ENCODE results near the gene CAB39L. TPM values are rescaled to one million over a fixed set of nuclear protein-coding genes. Genes with fewer than 3 reads are reported as not detected.

Gene CAB39L
- total and polyA plus RNA-seq, 2 of the 13 experiments (the other 11 are each of a cell fraction or from before 2014, with no cell fraction given) = 3.1 to 6.1 TPM

DNA sequence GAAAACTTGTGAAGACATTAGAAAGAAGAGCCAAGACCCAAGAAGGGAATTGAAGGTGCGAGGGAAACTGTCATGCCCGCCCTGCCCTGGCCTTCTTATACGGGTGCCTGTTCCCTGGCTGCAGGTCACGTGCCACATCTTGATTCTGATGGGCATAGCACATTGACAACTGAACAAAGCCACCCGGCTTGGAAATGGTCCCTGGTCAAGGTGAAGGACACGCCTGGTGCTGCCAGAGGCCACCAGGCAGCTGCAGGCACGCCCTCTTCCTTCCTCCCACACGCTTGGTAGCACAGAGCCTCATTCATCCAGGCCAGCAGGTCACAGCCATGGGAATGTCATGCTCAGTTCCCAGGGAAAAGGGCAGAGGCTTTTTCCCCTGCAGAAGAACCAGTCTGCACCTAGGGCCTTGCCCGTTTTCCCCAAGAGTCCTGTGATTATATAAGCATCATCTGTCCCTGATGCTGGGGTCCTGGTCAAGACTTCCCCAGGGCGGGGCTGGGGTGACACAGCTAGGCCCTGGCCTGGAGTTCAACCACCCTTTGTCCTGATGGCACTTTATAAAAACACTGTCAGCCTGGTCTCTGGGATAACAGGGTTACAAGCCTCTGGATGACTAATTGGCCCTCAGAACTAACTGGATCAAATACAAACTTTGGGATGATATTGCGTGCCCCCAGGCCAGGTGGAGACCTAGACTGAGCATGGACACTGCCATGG lies 140.2 kb downstream of the CAB39L start (continued):
- TF ChIP-seq, protein P1, sequence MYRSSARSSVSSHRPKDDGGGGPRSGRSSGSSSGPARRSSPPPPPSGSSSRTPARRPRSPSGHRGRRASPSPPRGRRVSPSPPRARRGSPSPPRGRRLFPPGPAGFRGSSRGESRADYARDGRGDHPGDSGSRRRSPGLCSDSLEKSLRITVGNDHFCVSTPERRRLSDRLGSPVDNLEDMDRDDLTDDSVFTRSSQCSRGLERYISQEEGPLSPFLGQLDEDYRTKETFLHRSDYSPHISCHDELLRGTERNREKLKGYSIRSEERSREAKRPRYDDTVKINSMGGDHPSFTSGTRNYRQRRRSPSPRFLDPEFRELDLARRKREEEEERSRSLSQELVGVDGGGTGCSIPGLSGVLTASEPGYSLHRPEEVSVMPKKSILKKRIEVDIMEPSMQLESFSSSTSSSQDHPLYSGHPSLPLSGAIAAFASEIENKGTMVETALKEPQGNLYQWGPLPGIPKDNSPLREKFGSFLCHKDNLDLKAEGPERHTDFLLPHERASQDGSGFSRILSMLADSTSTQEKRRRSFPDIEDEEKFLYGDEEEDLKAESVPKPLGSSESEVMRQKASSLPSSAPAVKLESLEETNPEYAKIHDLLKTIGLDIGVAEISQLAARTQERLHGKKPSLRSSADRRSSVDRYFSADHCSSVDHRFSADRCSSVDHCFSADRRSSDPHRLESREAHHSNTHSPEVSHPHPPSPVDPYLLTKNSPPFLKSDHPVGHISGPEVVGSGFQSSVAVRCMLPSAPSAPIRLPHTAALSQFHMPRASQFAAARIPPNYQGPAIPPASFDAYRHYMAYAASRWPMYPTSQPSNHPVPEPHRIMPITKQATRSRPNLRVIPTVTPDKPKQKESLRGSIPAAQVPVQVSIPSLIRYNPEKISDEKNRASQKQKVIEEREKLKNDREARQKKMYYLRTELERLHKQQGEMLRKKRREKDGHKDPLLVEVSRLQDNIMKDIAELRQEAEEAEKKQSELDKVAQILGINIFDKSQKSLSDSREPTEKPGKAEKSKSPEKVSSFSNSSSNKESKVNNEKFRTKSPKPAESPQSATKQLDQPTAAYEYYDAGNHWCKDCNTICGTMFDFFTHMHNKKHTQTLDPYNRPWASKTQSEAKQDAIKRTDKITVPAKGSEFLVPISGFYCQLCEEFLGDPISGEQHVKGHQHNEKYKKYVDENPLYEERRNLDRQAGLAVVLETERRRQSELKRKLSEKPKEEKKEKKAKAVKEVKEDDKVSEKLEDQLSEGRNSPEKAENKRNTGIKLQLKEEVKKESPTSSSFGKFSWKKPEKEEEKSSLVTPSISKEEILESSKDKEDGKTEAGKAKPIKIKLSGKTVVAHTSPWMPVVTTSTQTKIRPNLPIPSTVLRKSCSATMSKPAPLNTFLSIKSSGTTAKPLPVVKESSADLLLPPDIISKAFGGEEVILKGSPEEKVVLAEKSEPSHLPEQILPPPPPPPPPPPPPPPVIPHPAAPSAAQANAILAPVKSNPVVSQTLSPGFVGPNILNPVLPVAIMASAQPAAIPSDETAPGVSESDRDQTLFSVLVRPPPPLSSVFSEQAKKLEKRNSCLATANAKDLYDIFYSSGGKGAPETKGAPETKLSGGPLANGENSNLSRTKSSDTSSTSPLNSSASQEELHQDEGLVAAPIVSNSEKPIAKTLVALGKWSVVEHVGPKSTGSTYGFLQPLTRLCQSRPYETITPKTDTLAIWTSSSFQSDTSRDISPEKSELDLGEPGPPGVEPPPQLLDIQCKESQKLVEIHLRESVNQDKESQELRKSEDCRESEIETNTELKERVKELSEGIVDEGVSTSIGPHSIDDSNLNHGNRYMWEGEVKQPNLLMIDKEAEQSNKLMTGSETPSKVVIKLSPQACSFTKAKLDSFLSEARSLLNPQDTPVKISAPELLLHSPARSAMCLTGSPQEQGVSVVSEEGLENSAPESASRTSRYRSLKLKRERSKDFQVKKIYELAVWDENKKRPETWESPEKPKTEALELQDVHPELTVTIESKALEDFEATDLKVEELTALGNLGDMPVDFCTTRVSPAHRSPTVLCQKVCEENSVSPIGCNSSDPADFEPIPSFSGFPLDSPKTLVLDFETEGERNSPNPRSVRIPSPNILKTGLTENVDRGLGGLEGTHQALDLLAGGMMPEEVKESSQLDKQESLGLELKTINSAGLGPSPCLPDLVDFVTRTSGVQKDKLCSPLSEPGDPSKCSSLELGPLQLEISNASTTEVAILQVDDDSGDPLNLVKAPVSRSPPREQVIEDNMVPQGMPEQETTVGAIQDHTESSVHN (CRISPR knock-in tag; IDR thresholded peaks at IDR 0.05) = no peak
- TF ChIP-seq CHCHD3 (CRISPR knock-in tag; IDR thresholded peaks at IDR 0.05) (no peak), MAFF (IDR thresholded peaks at IDR 0.05; ENCODE audit: low read depth, low read length) (no peak), NFE2L1 (CRISPR knock-in tag; IDR thresholded peaks at IDR 0.05; ENCODE audit: borderline replicate concordance) (no peak), SPEN (CRISPR knock-in tag; IDR thresholded peaks at IDR 0.05; ENCODE audit: low read depth) (peak; percentile 53; the same call in 1 of the 2 replicates), STAT5B (CRISPR knock-in tag; IDR thresholded peaks at IDR 0.05) (no peak), NCOR1 (IDR thresholded peaks at IDR 0.05; ENCODE audit: borderline replicate concordance, low read length) (peak; percentile 54; the same call in 1 of the 2 replicates), RFX3 (CRISPR knock-in tag; IDR thresholded peaks at IDR 0.05) (no peak), NFIB (CRISPR knock-in tag; IDR thresholded peaks at IDR 0.05; ENCODE audit: borderline replicate concordance) (no peak), GTF2F1 (IDR thresholded peaks at IDR 0.05; ENCODE audit: low read length) (no peak), CEBPB (IDR thresholded peaks at IDR 0.05; ENCODE audit: borderline replicate concordance, low read depth, low read length) (no peak), ZNF160 (CRISPR knock-in tag; IDR thresholded peaks at IDR 0.05) (no peak), ZNF446 (CRISPR knock-in tag; IDR thresholded peaks at IDR 0.05) (no peak), SNAI1 (CRISPR knock-in tag; IDR thresholded peaks at IDR 0.05; ENCODE audit: borderline replicate concordance) (no peak), ZMAT3 (CRISPR knock-in tag; conservative IDR thresholded peaks at IDR 0.05) (no peak), EEA1 (CRISPR knock-in tag; IDR thresholded peaks at IDR 0.05; ENCODE audit: borderline replicate concordance) (no peak), RBAK (CRISPR knock-in tag; IDR thresholded peaks at IDR 0.05) (no peak), SIN3B (IDR thresholded peaks at IDR 0.05; ENCODE audit: low read length) (no peak), PRPF4 (IDR thresholded peaks at IDR 0.05; ENCODE audit: low read depth, low read length, poor library complexity, severe bottlenecking) (no peak), ZNF549 (CRISPR knock-in tag; IDR thresholded peaks at IDR 0.05) (no peak), ZMYM3 (CRISPR knock-in tag; IDR thresholded peaks at IDR 0.05) (0 out of 2 replicates have a peak, but pooled peaks have one; percentile 30)
- TF ChIP-seq, protein P2, sequence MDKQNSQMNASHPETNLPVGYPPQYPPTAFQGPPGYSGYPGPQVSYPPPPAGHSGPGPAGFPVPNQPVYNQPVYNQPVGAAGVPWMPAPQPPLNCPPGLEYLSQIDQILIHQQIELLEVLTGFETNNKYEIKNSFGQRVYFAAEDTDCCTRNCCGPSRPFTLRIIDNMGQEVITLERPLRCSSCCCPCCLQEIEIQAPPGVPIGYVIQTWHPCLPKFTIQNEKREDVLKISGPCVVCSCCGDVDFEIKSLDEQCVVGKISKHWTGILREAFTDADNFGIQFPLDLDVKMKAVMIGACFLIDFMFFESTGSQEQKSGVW (CRISPR knock-in tag; IDR thresholded peaks at IDR 0.05; ENCODE audit: borderline replicate concordance) = no peak

Measured in HepG2 (cell line).